PC-9 (cell line): ENCODE measurements around the gene MTHFD1. TPM values are rescaled to one million over a fixed set of nuclear protein-coding genes. Genes with fewer than 3 reads are reported as not detected.
A peak's percentile ranks its signal among the peaks of the same experiment; 100 is the strongest.

Source experiments
- BruUV-seq: library from RNA; stranded (reverse); fragments of 400-500 nt; replicated peaks from 2 replicates; lab custom pipeline; 2021; lab: Mats Ljungman, UMichigan
- CTCF ChIA-PET: fragments of 300-600 bp; sonication (Branson Sonifier 250); formaldehyde crosslinking; loops from one replicate; lab custom pipeline; 2022; ENCODE audit warnings: antibody characterized with exemption; lab: Charles Lee
- POLR2A ChIA-PET: fragments of 300-600 bp; sonication (Branson Sonifier 250); formaldehyde crosslinking; loops from one replicate; lab custom pipeline; 2022; ENCODE audit warnings: antibody characterized with exemption; ENCODE audit not compliant: unreplicated experiment; lab: Charles Lee
- DNase-seq, 2 experiments: peaks; one replicate each; pipeline versions ENCODE4 v3.0.0 to v3.0.0-alpha.2; 2015 to 2022; ENCODE audit warnings: mixed read lengths in 1 of 2
- H2AFZ ChIP-seq: fragments of 200-600 bp; sonication (generic); 2 replicates; pipeline ENCODE4 v1.8.1; 2017; ENCODE audit warnings: antibody characterized with exemption
- H3F3A ChIP-seq: fragments of 200-600 bp; sonication (generic); 2 replicates; pipeline ENCODE4 v1.8.1; 2017; ENCODE audit warnings: antibody characterized with exemption, mild to moderate bottlenecking, low read depth; ENCODE audit not compliant: insufficient read depth
- H3K27ac ChIP-seq: fragments of 200-600 bp; sonication (generic); 2 replicates; pipeline ENCODE4 v1.6.1; 2016; ENCODE audit warnings: mixed run types
- H3K27me3 ChIP-seq: fragments of 200-600 bp; sonication (generic); 2 replicates; pipeline ENCODE4 v1.6.1; 2016; ENCODE audit warnings: low read depth, mixed run types; ENCODE audit not compliant: insufficient read depth
- H3K36me3 ChIP-seq: fragments of 200-600 bp; sonication (generic); 2 replicates; pipeline ENCODE4 v1.6.1; 2016; ENCODE audit warnings: low read depth, mixed run types
- H3K4me1 ChIP-seq: fragments of 200-600 bp; sonication (generic); replicated peaks from 2 replicates; pipeline ENCODE4 v1.6.1; 2016; ENCODE audit warnings: mixed run types; ENCODE audit not compliant: insufficient read depth
- H3K4me2 ChIP-seq: fragments of 200-600 bp; sonication (generic); 2 replicates; pipeline ENCODE4 v1.6.1; 2017; ENCODE audit warnings: mixed run types
- H3K4me3 ChIP-seq: fragments of 200-600 bp; sonication (generic); 2 replicates; pipeline ENCODE4 v1.6.1; 2016; ENCODE audit warnings: mixed run types
- H3K79me2 ChIP-seq: fragments of 200-600 bp; sonication (generic); 2 replicates; pipeline ENCODE4 v1.6.1; 2017; ENCODE audit warnings: low read depth, mixed run types
- H3K9me2 ChIP-seq: fragments of 200-600 bp; sonication (generic); 2 replicates; pipeline ENCODE4 v1.8.1; 2017; ENCODE audit warnings: mild to moderate bottlenecking; ENCODE audit not compliant: insufficient read depth
- H3K9me3 ChIP-seq: fragments of 200-600 bp; sonication (generic); 2 replicates; pipeline ENCODE4 v1.8.1; 2016; ENCODE audit warnings: low read depth; ENCODE audit not compliant: insufficient read depth
- H4K20me1 ChIP-seq: fragments of 200-600 bp; sonication (generic); 2 replicates; pipeline ENCODE4 v1.8.1; 2017; ENCODE audit not compliant: insufficient read depth
- CTCF ChIP-seq: fragments of 200-600 bp; sonication (generic); conservative IDR thresholded peaks from 2 replicates; pipeline ENCODE4 v1.6.1; 2017; ENCODE audit warnings: mixed run types, antibody characterized with exemption, mild to moderate bottlenecking, moderate library complexity
- EZH2 ChIP-seq: fragments of 200-600 bp; sonication (generic); IDR thresholded peaks from 2 replicates; pipeline ENCODE4 v1.8.0; 2017; ENCODE audit warnings: antibody characterized with exemption, low read depth
- intact Hi-C: fragments of 100-400 bp; cut with micrococcal nuclease; formaldehyde crosslinking; loops from one replicate; pipeline ENCODE4 v1.10.0; 2022; ENCODE audit not compliant: unreplicated experiment
- total RNA-seq: library from RNA; stranded (reverse); gene quantifications from 2 replicates; pipeline ENCODE4 v1.2.3, GENCODE V29; 2021

MTHFD1 gene
- total RNA-seq, 1 experiment from 2014 or later: 161 TPM

- Histone ChIP-seq H3K27me3 (no peaks in the 10 kb centered on the region), H3F3A (peaks cover 9% of the 10 kb centered on the region), H3K9me3 (no peaks in the 10 kb centered on the region), H3K4me2 (peak overlapping the region; percentile 11; the same call in 1 of the 2 replicates), H3K4me3 (no peak overlapping the region), H3K27ac (peak overlapping the region; percentile 46), H3K4me1 (peaks cover 22% of the 10 kb centered on the region), H3K9me2 (no peaks in the 10 kb centered on the region), H2AFZ (no peak overlapping the region), H4K20me1 (0 out of 2 replicates have a peak, but pooled peaks cover 4% of the 10 kb centered on the region), H3K79me2 (peaks cover 14% of the 10 kb centered on the region; the same call in 1 of the 2 replicates), H3K36me3 (peaks cover 6% of the 10 kb centered on the region; the same call in 1 of the 2 replicates)
- POLR2A ChIA-PET: no interaction called here
- TF ChIP-seq EZH2 (no peak), CTCF (no peak)
- BruUV-seq: no TSS peak
- DNase-seq: no peak
- intact Hi-C loops: no loop called here
- CTCF ChIA-PET: no interaction called here
Observed at GRCh38 chr14:64409126-64409920, 21.2 kb downstream of the MTHFD1 start.

DNA sequence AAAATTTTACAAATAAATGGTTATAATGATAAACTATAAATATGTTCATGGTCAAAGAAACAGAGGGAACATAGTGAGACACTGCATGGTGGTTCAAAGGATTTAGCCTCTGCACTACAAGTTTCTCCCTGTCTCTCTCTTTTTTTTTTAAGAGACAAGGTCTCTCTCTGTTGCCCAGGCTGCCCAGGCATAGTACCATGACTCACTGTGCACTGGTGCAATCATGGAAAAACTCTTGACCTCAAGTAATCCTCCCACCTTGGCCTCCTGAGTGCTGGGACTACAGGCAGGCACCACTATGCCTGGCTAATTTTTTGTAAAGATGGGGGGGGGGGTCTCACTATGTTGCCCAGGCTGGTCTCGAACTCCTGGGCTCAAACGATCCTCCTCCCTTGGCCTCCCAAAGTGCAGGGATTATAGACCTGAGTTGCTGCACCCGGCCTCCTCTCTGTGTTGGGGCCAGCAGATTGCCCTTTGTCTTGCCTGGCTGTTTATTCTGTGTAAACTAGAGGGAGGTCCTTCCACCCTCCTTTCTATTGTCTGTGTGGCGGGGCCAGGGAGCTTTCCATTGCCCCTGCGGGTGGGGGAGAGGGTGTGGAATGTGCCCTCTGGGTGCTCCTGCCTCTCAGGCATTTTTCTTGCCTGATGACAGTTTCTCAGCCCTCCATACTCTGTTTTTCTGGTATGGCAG lies 22.1 kb downstream of the MTHFD1 start:
- POLR2A ChIA-PET: interaction anchor here (0.7 kb wide), 1 partner anchor 23 kb away, joined by 4 read pairs; no protein-coding TSS in a partner anchor
- H3K36me3 ChIP-seq: peaks cover 5% of the 10 kb centered on the region; the same call in 1 of the 2 replicates
- intact Hi-C loops: no loop called here

More for the DNA sequence above, 22.1 kb downstream of the MTHFD1 start:
- Histone ChIP-seq H3K4me1 (peaks cover 22% of the 10 kb centered on the region), H3K9me3 (no peaks in the 10 kb centered on the region), H3K27ac (peak overlapping the region; percentile 46), H3K27me3 (no peaks in the 10 kb centered on the region), H3K4me3 (no peak overlapping the region), H3K79me2 (peaks cover 9% of the 10 kb centered on the region; the same call in 1 of the 2 replicates), H4K20me1 (no peaks in the 10 kb centered on the region), H3K4me2 (peak overlapping the region; percentile 11; the same call in 1 of the 2 replicates), H2AFZ (no peak overlapping the region), H3F3A (peaks cover 9% of the 10 kb centered on the region), H3K9me2 (no peaks in the 10 kb centered on the region)
- TF ChIP-seq CTCF (no peak), EZH2 (no peak)
- DNase-seq: peak; percentile 67 to 85
- no TSS peak for BruUV-seq
- CTCF ChIA-PET: interaction anchor here (0.7 to 0.9 kb wide), 2 partner anchors 11 to 27 kb away, joined by 3 to 7 read pairs; no protein-coding TSS in a partner anchor
